Endodermal cell (in vitro differentiated cells): ENCODE data around the gene ACTR1B. TPM values are rescaled to one million over a fixed set of nuclear protein-coding genes. Genes with fewer than 3 reads are reported as not detected.

ENCODE experiments used
- DNase-seq: peaks from one replicate; pipeline ENCODE4 v3.0.0-alpha.2; 2017
- H3K27ac ChIP-seq: 2 replicates; pipeline ENCODE4 v1.5.1; 2013; ENCODE audit warnings: mild to moderate bottlenecking, low read depth, low read length, moderate library complexity
- H3K27me3 ChIP-seq: 2 replicates; pipeline ENCODE4 v1.6.1; 2013; ENCODE audit warnings: mild to moderate bottlenecking, low read length, moderate library complexity; ENCODE audit not compliant: insufficient read depth, control insufficient read depth, poor library complexity, severe bottlenecking
- H3K36me3 ChIP-seq: 2 replicates; pipeline ENCODE4 v1.7.0; 2013; ENCODE audit warnings: mild to moderate bottlenecking, low read length, moderate library complexity; ENCODE audit not compliant: control insufficient read depth, insufficient read depth
- H3K4me1 ChIP-seq: one replicate; pipeline ENCODE4 v1.7.0; 2013; ENCODE audit warnings: low read length; ENCODE audit not compliant: control insufficient read depth, insufficient read depth
- H3K4me3 ChIP-seq: 2 replicates; pipeline ENCODE4 v1.5.1; 2013; ENCODE audit warnings: mild to moderate bottlenecking, low read length, moderate library complexity
- H3K9ac ChIP-seq: 2 replicates; pipeline ENCODE4 v1.6.1; 2013; ENCODE audit warnings: mild to moderate bottlenecking, low read length, moderate library complexity; ENCODE audit not compliant: poor library complexity, severe bottlenecking; ENCODE audit errors: extremely low read depth
- H3K9me3 ChIP-seq: 2 replicates; pipeline ENCODE4 v1.6.1; 2013; ENCODE audit warnings: mild to moderate bottlenecking, low read length, moderate library complexity; ENCODE audit not compliant: control insufficient read depth
- H3K27ac Mint-ChIP-seq: 2 replicates; pipeline ENCODE4 v1.8.0; 2020; ENCODE audit warnings: mixed read lengths
- H3K27me3 Mint-ChIP-seq: 2 replicates; pipeline ENCODE4 v1.8.0; 2021; ENCODE audit warnings: mild to moderate bottlenecking, mixed read lengths; ENCODE audit not compliant: insufficient read depth
- H3K36me3 Mint-ChIP-seq: 2 replicates; pipeline ENCODE4 v1.8.0; 2020; ENCODE audit warnings: low read depth, mixed read lengths
- H3K4me1 Mint-ChIP-seq: 2 replicates; pipeline ENCODE4 v1.8.0; 2020; ENCODE audit warnings: mixed read lengths
- H3K4me3 Mint-ChIP-seq: 2 replicates; pipeline ENCODE4 v1.8.0; 2020; ENCODE audit warnings: mild to moderate bottlenecking, moderate library complexity, mixed read lengths
- H3K9me3 Mint-ChIP-seq: 2 replicates; pipeline ENCODE4 v1.8.0; 2020; ENCODE audit warnings: mild to moderate bottlenecking, mixed read lengths
- CTCF ChIP-seq: fragments of 200-600 bp; sonication (generic); conservative IDR thresholded peaks from 2 replicates; pipeline ENCODE4 v1.5.0; 2021; ENCODE audit warnings: antibody characterized with exemption, mild to moderate bottlenecking
- WGBS, 2 experiments: methylation state at CpG; one replicate each; pipeline versions ENCODE4 v1.1.5 to v1.1.7; 2013; ENCODE audit warnings: missing lambda C conversion rate in 2 of 2, mixed read lengths in 1 of 2; ENCODE audit not compliant: insufficient coverage in 1 of 2, insufficient read length in 1 of 2; 5-methylcytosine and 5-hydroxymethylcytosine counted together
- total RNA-seq, 2 donors: library from RNA; stranded (reverse); fragmentation: NEBNext Ultra II Directional in 1 of 2; extraction: Animal tissue kit (Norgen Biotek cat#: 25700) in 1 of 2; gene quantifications; 2 replicates in 1 of 2; 3 replicates in 1 of 2; pipeline ENCODE4 v1.2.1, GENCODE V29; 2021

Gene ACTR1B
- total RNA-seq, 2 donors from 2014 or later, result 71.8 to 75.0 TPM

DNA sequence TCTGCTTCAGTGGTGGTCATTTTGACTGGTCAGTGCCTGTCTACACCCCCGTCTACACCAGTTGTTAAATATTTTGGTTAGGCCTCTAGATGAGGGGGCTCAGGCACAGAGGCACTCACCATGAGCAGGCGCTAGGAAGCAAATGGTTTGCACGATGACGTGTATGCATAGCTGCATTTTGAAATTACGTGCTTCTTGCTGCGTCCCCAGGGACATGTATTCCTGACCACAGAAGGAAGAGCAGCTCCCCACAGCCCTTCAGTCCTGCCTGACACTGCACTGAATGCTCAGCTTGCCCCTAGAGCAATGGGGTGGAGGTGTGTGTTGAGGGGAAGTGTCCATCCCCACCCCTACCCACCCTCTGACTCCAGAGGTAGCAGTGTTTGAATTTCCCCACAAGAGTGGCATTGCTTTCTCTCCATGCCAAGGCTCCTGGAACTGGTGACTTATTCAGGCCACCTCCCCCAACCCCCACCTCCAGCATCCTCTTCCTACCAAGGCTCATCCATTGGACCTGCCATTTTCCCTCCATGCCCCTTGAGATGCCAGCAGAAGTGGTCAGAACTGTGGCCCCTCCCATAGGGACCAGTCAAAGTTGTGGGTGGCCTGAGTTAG lies 38.1 kb upstream of the ACTR1B start:
- H3K9me3 ChIP-seq, result no peaks in the 10 kb centered on the region
- H3K27me3 Mint-ChIP-seq, result no peaks in the 10 kb centered on the region
- H3K9ac ChIP-seq, result no peak overlapping the region
- H3K27ac ChIP-seq, result no peak overlapping the region
- H3K4me1 Mint-ChIP-seq, result peaks cover 24% of the 10 kb centered on the region
- WGBS, 2 experiments, result 96 to 100% methylated on average over 2 to 6 of the region's 6 CpGs
- no peaks in the 10 kb centered on the region for H3K9me3 Mint-ChIP-seq
- H3K27me3 ChIP-seq, result no peaks in the 10 kb centered on the region
- no peak overlapping the region for H3K4me3 Mint-ChIP-seq
- peaks cover 2% of the 10 kb centered on the region for H3K4me1 ChIP-seq
- H3K27ac Mint-ChIP-seq, result no peak overlapping the region
- H3K4me3 ChIP-seq, result no peak overlapping the region
- DNase-seq, result no peak
- H3K36me3 ChIP-seq, result no peaks in the 10 kb centered on the region
- H3K36me3 Mint-ChIP-seq, result no peaks in the 10 kb centered on the region
- no peak for TF ChIP-seq CTCF

DNA sequence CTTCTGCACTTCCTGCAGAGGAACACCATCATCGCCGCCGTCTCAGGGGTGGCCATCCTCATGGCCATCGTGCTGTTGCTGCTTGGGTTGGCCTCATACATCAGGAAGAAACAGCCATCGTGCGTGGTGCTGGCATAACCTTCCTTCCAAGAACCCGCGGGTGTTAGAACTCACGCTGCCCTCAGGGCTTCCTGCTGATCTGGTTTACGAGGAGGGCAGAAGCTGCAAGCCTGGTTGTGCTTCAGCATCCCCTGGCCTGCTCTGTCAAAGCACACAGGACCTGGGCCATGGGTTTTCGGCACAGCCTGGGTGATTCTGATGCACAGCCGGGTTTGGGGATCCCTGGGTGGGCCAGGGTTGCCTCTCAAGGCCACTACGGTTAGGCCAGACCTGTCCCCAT lies 37.3 kb upstream of the ACTR1B start:
- TF ChIP-seq CTCF, result no peak
- no peaks in the 10 kb centered on the region for H3K9me3 Mint-ChIP-seq
- H3K27ac Mint-ChIP-seq, result no peak overlapping the region
- no peaks in the 10 kb centered on the region for H3K27me3 Mint-ChIP-seq
- H3K36me3 Mint-ChIP-seq, result no peaks in the 10 kb centered on the region
- Histone ChIP-seq H3K27me3 (no peaks in the 10 kb centered on the region), H3K9me3 (no peaks in the 10 kb centered on the region), H3K36me3 (no peaks in the 10 kb centered on the region), H3K27ac (no peak overlapping the region), H3K4me3 (no peak overlapping the region), H3K4me1 (peaks cover 2% of the 10 kb centered on the region), H3K9ac (no peak overlapping the region)
- H3K4me1 Mint-ChIP-seq, result peaks cover 23% of the 10 kb centered on the region
- H3K4me3 Mint-ChIP-seq, result no peak overlapping the region
- WGBS, 2 experiments, result 76 to 79% methylated on average over 11 to 13 of the region's 13 CpGs
- DNase-seq, result no peak

DNA sequence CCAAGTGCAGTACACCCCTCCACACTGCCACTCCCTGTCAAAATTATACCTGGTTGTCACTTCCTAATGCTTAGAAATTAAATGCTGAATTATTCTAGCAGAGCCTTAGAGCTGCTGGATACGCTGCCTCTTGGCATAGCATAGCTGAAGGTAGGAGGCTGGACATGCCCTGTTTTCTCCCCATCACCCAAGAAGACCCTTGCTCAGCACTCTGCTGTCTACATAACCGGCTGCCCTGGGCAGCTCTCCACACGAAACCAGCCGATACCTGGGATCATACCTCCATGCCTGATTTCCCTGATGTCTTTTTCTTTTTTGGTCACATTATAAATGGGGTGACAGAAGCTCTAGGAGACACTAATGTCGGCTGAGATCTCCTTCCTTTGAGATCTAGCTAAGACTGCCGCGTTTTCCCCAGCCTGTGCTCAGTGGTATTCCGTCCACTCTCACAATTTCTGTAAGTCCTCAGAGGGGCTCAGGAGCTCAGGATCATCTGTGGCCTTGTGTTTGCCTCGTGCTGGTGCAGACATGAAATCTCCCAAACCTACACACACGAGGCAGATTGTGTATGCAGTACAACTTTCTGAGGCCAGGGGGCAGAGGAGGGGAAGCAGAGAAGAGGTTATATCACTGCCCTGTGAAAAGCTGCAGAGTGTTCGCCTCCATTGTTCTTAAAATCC lies 36.1 kb upstream of the ACTR1B start:
- H3K27me3 ChIP-seq, result no peaks in the 10 kb centered on the region
- H3K27me3 Mint-ChIP-seq, result no peaks in the 10 kb centered on the region
- H3K4me1 Mint-ChIP-seq, result peaks cover 23% of the 10 kb centered on the region
- no peaks in the 10 kb centered on the region for H3K9me3 Mint-ChIP-seq
- DNase-seq, result peak; percentile 92
- H3K36me3 ChIP-seq, result no peaks in the 10 kb centered on the region
- H3K4me1 ChIP-seq, result peaks cover 2% of the 10 kb centered on the region
- WGBS, 2 experiments, result 67 to 75% methylated on average over 4 to 11 of the region's 11 CpGs
- no peaks in the 10 kb centered on the region for H3K36me3 Mint-ChIP-seq
- no peak overlapping the region for H3K9ac ChIP-seq
- no peaks in the 10 kb centered on the region for H3K9me3 ChIP-seq
- TF ChIP-seq CTCF, result peak; percentile 82
- H3K27ac ChIP-seq, result no peak overlapping the region
- no peak overlapping the region for H3K4me3 ChIP-seq
- no peak overlapping the region for H3K4me3 Mint-ChIP-seq
- no peak overlapping the region for H3K27ac Mint-ChIP-seq
